ENCODE results near the gene CARF.

GRCh38 chr2:202945497-202945896 is 33.4 kb downstream of the CARF start:
- TF ChIP-seq CTCF (IDR thresholded peaks at IDR 0.05) (no peak), EZH2 (IDR thresholded peaks at IDR 0.05; ENCODE audit: borderline replicate concordance, insufficient read depth, low read depth, low read length, poor library complexity, severe bottlenecking) (no peak)
